ENCODE data around the gene MROH9. TPM values are rescaled to one million over a fixed set of nuclear protein-coding genes. Genes with fewer than 3 reads are reported as not detected.

The MROH9 gene
- total RNA-seq, 4 donors from 2014 or later: 0.69 TPM; not detected in 3

GRCh38 chr1:170987424-170987823 is 52.1 kb downstream of the MROH9 start:
- DNase-seq: no peak
- H3K27ac ChIP-seq: no peak overlapping the region
- H3K27me3 ChIP-seq: no peaks in the 10 kb centered on the region
- no peaks in the 10 kb centered on the region for H3K4me1 ChIP-seq
- no peak overlapping the region for H3K4me3 ChIP-seq
- intact Hi-C loops (cut with DNase I; ENCODE audit: low total_unique reads): no loop called here
- no peaks in the 10 kb centered on the region for H3K9me3 ChIP-seq
- TF ChIP-seq CTCF (IDR thresholded peaks at IDR 0.05) (no peak), POLR2A (IDR thresholded peaks at IDR 0.05) (no peak)
- no peaks in the 10 kb centered on the region for H3K36me3 ChIP-seq

- H3K27me3 ChIP-seq: no peaks in the 10 kb centered on the region
- no peaks in the 10 kb centered on the region for H3K4me1 ChIP-seq
- intact Hi-C loops (cut with DNase I; ENCODE audit: low total_unique reads): no loop called here
- no peak overlapping the region for H3K27ac ChIP-seq
- TF ChIP-seq CTCF (IDR thresholded peaks at IDR 0.05): no peak
- TF ChIP-seq POLR2A (IDR thresholded peaks at IDR 0.05): no peak
- no peaks in the 10 kb centered on the region for H3K9me3 ChIP-seq
- H3K36me3 ChIP-seq: no peaks in the 10 kb centered on the region
- no peak for DNase-seq
- no peak overlapping the region for H3K4me3 ChIP-seq
These were observed 57.8 kb downstream of the MROH9 start for GRCh38 chr1:170993151-170993550.

GRCh38 chr1:170993717-170994116 is 58.4 kb downstream of the MROH9 start:
- DNase-seq: no peak
- TF ChIP-seq POLR2A (IDR thresholded peaks at IDR 0.05): no peak
- TF ChIP-seq CTCF (IDR thresholded peaks at IDR 0.05): no peak
- Histone ChIP-seq H3K4me3 (no peak overlapping the region), H3K36me3 (no peaks in the 10 kb centered on the region), H3K9me3 (no peaks in the 10 kb centered on the region), H3K27me3 (no peaks in the 10 kb centered on the region), H3K4me1 (no peaks in the 10 kb centered on the region), H3K27ac (no peak overlapping the region)
- intact Hi-C loops (cut with DNase I; ENCODE audit: low total_unique reads): no loop called here

- H3K36me3 ChIP-seq: no peaks in the 10 kb centered on the region
- intact Hi-C loops (cut with DNase I; ENCODE audit: low total_unique reads): no loop called here
- TF ChIP-seq POLR2A (IDR thresholded peaks at IDR 0.05) (no peak), CTCF (IDR thresholded peaks at IDR 0.05) (no peak)
- no peaks in the 10 kb centered on the region for H3K27me3 ChIP-seq
- no peak overlapping the region for H3K27ac ChIP-seq
- H3K9me3 ChIP-seq: no peaks in the 10 kb centered on the region
- H3K4me3 ChIP-seq: no peak overlapping the region
- no peaks in the 10 kb centered on the region for H3K4me1 ChIP-seq
- DNase-seq: no peak
These were observed 79.5 kb downstream of the MROH9 start for GRCh38 chr1:171014880-171015279.

GRCh38 chr1:171017426-171017825 is 82.1 kb downstream of the MROH9 start:
- Histone ChIP-seq H3K4me1 (no peaks in the 10 kb centered on the region), H3K27me3 (no peaks in the 10 kb centered on the region), H3K9me3 (no peaks in the 10 kb centered on the region), H3K4me3 (no peak overlapping the region), H3K27ac (no peak overlapping the region), H3K36me3 (no peaks in the 10 kb centered on the region)
- no peak for DNase-seq
- TF ChIP-seq CTCF (IDR thresholded peaks at IDR 0.05) (no peak), POLR2A (IDR thresholded peaks at IDR 0.05) (no peak)
- intact Hi-C loops (cut with DNase I; ENCODE audit: low total_unique reads): no loop called here
